PC-3 (cell line): Measurements from ENCODE around the gene NFKB2. TPM values are rescaled to one million over a fixed set of nuclear protein-coding genes. Genes with fewer than 3 reads are reported as not detected.

Experiments
- ATAC-seq: fragments of 200-7000 bp; cut with Tn5 transposase; 2 replicates; pipeline ENCODE4 v1.9.1; 2020; ENCODE audit warnings: mild to moderate bottlenecking, moderate library complexity
- BruUV-seq: library from RNA; stranded (reverse); fragments of 400-500 nt; replicated peaks from 2 replicates; lab custom pipeline; 2021; lab: Mats Ljungman, UMichigan
- CTCF ChIA-PET: fragments of 300-600 bp; sonication (Branson Sonifier 250); formaldehyde crosslinking; loops from one replicate; lab custom pipeline; 2022; ENCODE audit warnings: antibody characterized with exemption; lab: Charles Lee
- POLR2A ChIA-PET: fragments of 300-600 bp; sonication (Branson Sonifier 250); formaldehyde crosslinking; loops from one replicate; lab custom pipeline; 2022; ENCODE audit warnings: antibody characterized with exemption; ENCODE audit not compliant: unreplicated experiment; lab: Charles Lee
- DNase-seq: peaks from one replicate; pipeline ENCODE4 v3.0.0-alpha.2; 2015
- H2AFZ ChIP-seq: fragments of 300-600 bp; sonication (generic); 2 replicates; pipeline ENCODE4 v1.6.0; 2016; ENCODE audit warnings: antibody characterized with exemption, low read length
- H3F3A ChIP-seq: fragments of 300-600 bp; sonication (generic); one replicate; pipeline ENCODE4 v1.6.0; 2017; ENCODE audit warnings: antibody characterized with exemption, low read length, control low read depth, mild to moderate bottlenecking; ENCODE audit not compliant: unreplicated experiment
- H3K27ac ChIP-seq: fragments of 300-600 bp; sonication (generic); 2 replicates; pipeline ENCODE4 v1.5.1; 2016; ENCODE audit warnings: mild to moderate bottlenecking, low read length
- H3K27me3 ChIP-seq: fragments of 300-600 bp; sonication (generic); 2 replicates; pipeline ENCODE4 v1.6.1; 2016; ENCODE audit warnings: low read length, mixed read lengths
- H3K36me3 ChIP-seq: fragments of 300-600 bp; sonication (generic); 2 replicates; pipeline ENCODE4 v1.6.1; 2016; ENCODE audit warnings: low read depth, mixed run types, low read length, mixed read lengths
- H3K4me1 ChIP-seq: fragments of 300-600 bp; sonication (generic); 2 replicates; pipeline ENCODE4 v1.5.1; 2016; ENCODE audit warnings: low read length; ENCODE audit not compliant: insufficient read depth
- H3K4me2 ChIP-seq: fragments of 300-600 bp; sonication (generic); 2 replicates; pipeline ENCODE4 v1.6.0; 2016; ENCODE audit warnings: low read length
- H3K4me3 ChIP-seq: fragments of 300-600 bp; sonication (generic); 2 replicates; pipeline ENCODE4 v1.5.1; 2016; ENCODE audit warnings: mild to moderate bottlenecking, low read length, mixed read lengths
- H3K79me2 ChIP-seq: fragments of 300-600 bp; sonication (generic); 2 replicates; pipeline ENCODE4 v1.6.1; 2017; ENCODE audit warnings: low read length, mixed read lengths
- H3K9ac ChIP-seq: fragments of 300-600 bp; sonication (generic); 2 replicates; pipeline ENCODE4 v1.6.0; 2016; ENCODE audit warnings: mild to moderate bottlenecking, low read length
- H3K9me2 ChIP-seq: fragments of 300-600 bp; sonication (generic); replicated peaks from 2 replicates; pipeline ENCODE4 v1.6.1; 2016; ENCODE audit warnings: mixed run types, low read length, mixed read lengths
- H3K9me3 ChIP-seq: fragments of 300-600 bp; sonication (generic); 2 replicates; pipeline ENCODE4 v1.6.1; 2016; ENCODE audit warnings: low read length, mixed read lengths
- H4K20me1 ChIP-seq: fragments of 300-600 bp; sonication (generic); 2 replicates; pipeline ENCODE4 v1.6.1; 2016; ENCODE audit warnings: low read length, mixed read lengths
- EZH2 ChIP-seq: fragments of 300-600 bp; sonication (generic); IDR thresholded peaks from one replicate; pipeline ENCODE4 v1.6.1; 2017; ENCODE audit warnings: antibody characterized with exemption, mild to moderate bottlenecking, low read length; ENCODE audit not compliant: unreplicated experiment
- EZH2phosphoT487 ChIP-seq: fragments of 300-600 bp; sonication (generic); IDR thresholded peaks from 2 replicates; pipeline ENCODE4 v1.6.1; 2018; ENCODE audit warnings: mild to moderate bottlenecking, antibody characterized with exemption, low read length, borderline replicate concordance
- intact Hi-C: fragments of 100-400 bp; cut with micrococcal nuclease; formaldehyde crosslinking; loops from 2 replicates; pipeline ENCODE4 v1.9.0; 2023
- total RNA-seq: library from RNA; depleted of rRNA; stranded (reverse); fragments of >200 nt; gene quantifications from 2 replicates; pipeline ENCODE4 v1.2.3, GENCODE V29; 2014
- TF ChIP-seq, protein P1 (sequence below): fragments of 300-600 bp; sonication (generic); conservative IDR thresholded peaks from 2 replicates; pipeline ENCODE4 v1.5.1; 2017; ENCODE audit warnings: antibody characterized with exemption, low read depth, mild to moderate bottlenecking, low read length

Gene NFKB2
- total RNA-seq, 1 experiment from 2014 or later = 45.0 TPM

DNA sequence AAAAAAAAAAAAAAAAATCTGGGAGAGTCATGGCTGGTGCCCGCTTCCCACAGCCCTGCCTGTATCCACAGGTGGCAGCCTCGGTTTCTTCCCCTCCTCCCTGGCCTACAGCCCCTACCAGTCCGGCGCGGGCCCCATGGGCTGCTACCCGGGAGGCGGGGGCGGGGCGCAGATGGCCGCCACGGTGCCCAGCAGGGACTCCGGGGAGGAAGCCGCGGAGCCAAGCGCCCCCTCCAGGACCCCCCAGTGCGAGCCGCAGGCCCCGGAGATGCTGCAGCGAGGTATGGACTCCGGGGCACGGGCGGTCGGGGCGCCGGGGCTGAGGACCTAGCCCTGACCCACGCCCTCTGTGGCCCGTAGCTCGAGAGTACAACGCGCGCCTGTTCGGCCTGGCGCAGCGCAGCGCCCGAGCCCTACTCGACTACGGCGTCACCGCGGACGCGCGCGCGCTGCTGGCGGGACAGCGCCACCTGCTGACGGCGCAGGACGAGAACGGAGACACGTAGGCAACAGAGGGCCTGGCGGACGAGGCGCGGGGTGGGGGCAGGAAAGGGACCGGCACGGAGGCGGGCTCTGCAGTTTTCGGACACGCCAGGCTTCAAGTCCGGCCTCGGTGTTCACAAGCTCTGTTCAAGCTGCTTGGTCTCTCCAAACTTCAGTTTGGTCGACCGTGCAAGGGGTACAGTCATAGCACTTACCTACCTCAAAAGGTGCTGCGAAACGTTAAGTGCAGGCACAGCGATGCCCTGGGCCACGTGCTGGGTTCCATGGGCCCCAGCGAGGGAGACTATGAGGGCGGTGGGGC, 3.9 kb downstream of the NFKB2 start:
- Histone ChIP-seq H3K4me3 (peak overlapping the region; percentile 67), H3K9me2 (no peaks in the 10 kb centered on the region), H3K27ac (peak overlapping the region; percentile 30; the same call in 1 of the 2 replicates), H3K4me1 (peaks cover 35% of the 10 kb centered on the region), H4K20me1 (no peaks in the 10 kb centered on the region), H3F3A (no peaks in the 10 kb centered on the region), H3K79me2 (peaks cover 15% of the 10 kb centered on the region), H3K4me2 (peak overlapping the region; percentile 84), H2AFZ (no peak overlapping the region), H3K9me3 (no peaks in the 10 kb centered on the region), H3K27me3 (no peaks in the 10 kb centered on the region), H3K36me3 (no peaks in the 10 kb centered on the region; the same call in 1 of the 2 replicates), H3K9ac (peak overlapping the region; percentile 56)
- intact Hi-C loops = loop anchor here (1.0 kb wide), 1 partner anchor 170 kb away; no protein-coding TSS in a partner anchor
- ATAC-seq = peak; percentile 52
- ChIA-PET POLR2A (no interaction called here), CTCF (interaction anchor here (0.6 to 0.7 kb wide), 3 partner anchors 21 to 248 kb away, joined by 3 to 4 read pairs (median 3); no protein-coding TSS in a partner anchor)
- peak; percentile 80 for DNase-seq
- TF ChIP-seq, protein P1, sequence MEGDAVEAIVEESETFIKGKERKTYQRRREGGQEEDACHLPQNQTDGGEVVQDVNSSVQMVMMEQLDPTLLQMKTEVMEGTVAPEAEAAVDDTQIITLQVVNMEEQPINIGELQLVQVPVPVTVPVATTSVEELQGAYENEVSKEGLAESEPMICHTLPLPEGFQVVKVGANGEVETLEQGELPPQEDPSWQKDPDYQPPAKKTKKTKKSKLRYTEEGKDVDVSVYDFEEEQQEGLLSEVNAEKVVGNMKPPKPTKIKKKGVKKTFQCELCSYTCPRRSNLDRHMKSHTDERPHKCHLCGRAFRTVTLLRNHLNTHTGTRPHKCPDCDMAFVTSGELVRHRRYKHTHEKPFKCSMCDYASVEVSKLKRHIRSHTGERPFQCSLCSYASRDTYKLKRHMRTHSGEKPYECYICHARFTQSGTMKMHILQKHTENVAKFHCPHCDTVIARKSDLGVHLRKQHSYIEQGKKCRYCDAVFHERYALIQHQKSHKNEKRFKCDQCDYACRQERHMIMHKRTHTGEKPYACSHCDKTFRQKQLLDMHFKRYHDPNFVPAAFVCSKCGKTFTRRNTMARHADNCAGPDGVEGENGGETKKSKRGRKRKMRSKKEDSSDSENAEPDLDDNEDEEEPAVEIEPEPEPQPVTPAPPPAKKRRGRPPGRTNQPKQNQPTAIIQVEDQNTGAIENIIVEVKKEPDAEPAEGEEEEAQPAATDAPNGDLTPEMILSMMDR = peak; percentile 84
- TF ChIP-seq EZH2 = no peak
- BruUV-seq = no TSS peak

DNA sequence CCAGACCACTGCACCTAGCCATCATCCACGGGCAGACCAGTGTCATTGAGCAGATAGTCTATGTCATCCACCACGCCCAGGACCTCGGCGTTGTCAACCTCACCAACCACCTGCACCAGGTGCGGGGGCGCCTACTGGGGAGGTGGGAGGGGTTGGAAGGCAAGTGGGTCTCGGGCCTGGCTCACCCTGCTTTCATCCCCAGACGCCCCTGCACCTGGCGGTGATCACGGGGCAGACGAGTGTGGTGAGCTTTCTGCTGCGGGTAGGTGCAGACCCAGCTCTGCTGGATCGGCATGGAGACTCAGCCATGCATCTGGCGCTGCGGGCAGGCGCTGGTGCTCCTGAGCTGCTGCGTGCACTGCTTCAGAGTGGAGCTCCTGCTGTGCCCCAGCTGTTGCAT, 4.6 kb downstream of the NFKB2 start:
- Histone ChIP-seq H3K4me1 (peaks cover 34% of the 10 kb centered on the region), H4K20me1 (no peaks in the 10 kb centered on the region), H3K4me3 (no peak overlapping the region; the same call in 1 of the 2 replicates), H3K4me2 (peak overlapping the region; percentile 84; the same call in 1 of the 2 replicates), H3F3A (no peaks in the 10 kb centered on the region), H3K36me3 (no peaks in the 10 kb centered on the region; the same call in 1 of the 2 replicates), H3K79me2 (peaks cover 15% of the 10 kb centered on the region), H3K9me3 (no peaks in the 10 kb centered on the region), H3K27ac (no peak overlapping the region), H3K27me3 (no peaks in the 10 kb centered on the region), H2AFZ (no peak overlapping the region), H3K9me2 (no peaks in the 10 kb centered on the region), H3K9ac (no peak overlapping the region)
- DNase-seq (no peak), ATAC-seq (no peak)
- ChIA-PET POLR2A (no interaction called here), CTCF (no interaction called here)
- intact Hi-C loops = no loop called here
- TF ChIP-seq, protein P1 = no peak
- TF ChIP-seq EZH2phosphoT487 (no peak), EZH2 (no peak)
- BruUV-seq = no TSS peak
